ENCODE measurements around the gene MAS1. TPM values are rescaled to one million over a fixed set of nuclear protein-coding genes. Genes with fewer than 3 reads are reported as not detected.

MAS1 gene
- total RNA-seq, 1 experiment from 2014 or later = not detected

GRCh38 chr6:159931846-159932245 lies 41.1 kb downstream of the MAS1 start:
- Histone ChIP-seq H3K9me3 (ENCODE audit: control insufficient read depth, insufficient read depth, low read depth, low read length) (no peaks in the 10 kb centered on the region), H3K27ac (ENCODE audit: low read length) (no peak overlapping the region), H3K27me3 (ENCODE audit: control insufficient read depth, insufficient read depth, low read length) (no peaks in the 10 kb centered on the region), H3K4me1 (ENCODE audit: control insufficient read depth, insufficient read depth, low read length) (no peaks in the 10 kb centered on the region), H3K36me3 (ENCODE audit: control insufficient read depth, insufficient read depth, low read length) (no peaks in the 10 kb centered on the region), H3K4me3 (ENCODE audit: low read depth in 2 of 2, low read length in 2 of 2) (no peak overlapping the region)
- in situ Hi-C loops (cut with HindIII; ENCODE audit: low pct_unique_long_range_greater_than_20kb, low sequenced_read_pairs) = no loop called here
- intact Hi-C loops (cut with micrococcal nuclease; ENCODE audit: unreplicated experiment) = no loop called here
- no peak for DNase-seq (ENCODE audit: low read depth, low spot score)
- ATAC-seq = no peak
- CTCF ChIA-PET = no interaction called here
- POLR2A ChIA-PET = interaction anchor here (0.6 kb wide), 1 partner anchor 55 kb away, joined by 8 read pairs; no protein-coding TSS in a partner anchor
- TF ChIP-seq SIN3A (IDR thresholded peaks at IDR 0.05; ENCODE audit: borderline replicate concordance, insufficient read depth, low read depth, low read length) (no peak), REST (IDR thresholded peaks at IDR 0.05; ENCODE audit: insufficient read depth in 1 of 2, low read depth in 2 of 2, low read length in 1 of 2) (no peak), POLR2AphosphoS5 (IDR thresholded peaks at IDR 0.05; ENCODE audit: low read depth, low read length) (no peak), TCF7L2 (IDR thresholded peaks at IDR 0.05; ENCODE audit: low read depth, low read length) (no peak), CTCF (IDR thresholded peaks at IDR 0.05) (no peak)
- no TSS peak for BruUV-seq (replicated peaks)

- H3K4me1 ChIP-seq (ENCODE audit: control insufficient read depth, insufficient read depth, low read length) = no peaks in the 10 kb centered on the region
- H3K27ac ChIP-seq (ENCODE audit: low read length) = no peak overlapping the region
- no peaks in the 10 kb centered on the region for H3K27me3 ChIP-seq (ENCODE audit: control insufficient read depth, insufficient read depth, low read length)
- no peaks in the 10 kb centered on the region for H3K36me3 ChIP-seq (ENCODE audit: control insufficient read depth, insufficient read depth, low read length)
- no peak for TF ChIP-seq POLR2AphosphoS5 (IDR thresholded peaks at IDR 0.05; ENCODE audit: low read depth, low read length)
- no peak for TF ChIP-seq CTCF (IDR thresholded peaks at IDR 0.05)
- TF ChIP-seq REST (IDR thresholded peaks at IDR 0.05; ENCODE audit: insufficient read depth in 1 of 2, low read depth in 2 of 2, low read length in 1 of 2) = no peak
- TF ChIP-seq TCF7L2 (IDR thresholded peaks at IDR 0.05; ENCODE audit: low read depth, low read length) = no peak
- no peak for TF ChIP-seq SIN3A (IDR thresholded peaks at IDR 0.05; ENCODE audit: borderline replicate concordance, insufficient read depth, low read depth, low read length)
- no peak overlapping the region for H3K4me3 ChIP-seq (ENCODE audit: low read depth in 2 of 2, low read length in 2 of 2)
- no peak for DNase-seq (ENCODE audit: low read depth, low spot score)
- in situ Hi-C loops (cut with HindIII; ENCODE audit: low pct_unique_long_range_greater_than_20kb, low sequenced_read_pairs) (no loop called here), intact Hi-C loops (cut with micrococcal nuclease; ENCODE audit: unreplicated experiment) (no loop called here)
- ChIA-PET POLR2A (no interaction called here), CTCF (no interaction called here)
- ATAC-seq = no peak
- BruUV-seq (replicated peaks) = no TSS peak
- H3K9me3 ChIP-seq (ENCODE audit: control insufficient read depth, insufficient read depth, low read depth, low read length) = no peaks in the 10 kb centered on the region
Observed at GRCh38 chr6:159933077-159933476, 42.3 kb downstream of the MAS1 start.
